Measurements from ENCODE around the gene HSD3B7.

DNA sequence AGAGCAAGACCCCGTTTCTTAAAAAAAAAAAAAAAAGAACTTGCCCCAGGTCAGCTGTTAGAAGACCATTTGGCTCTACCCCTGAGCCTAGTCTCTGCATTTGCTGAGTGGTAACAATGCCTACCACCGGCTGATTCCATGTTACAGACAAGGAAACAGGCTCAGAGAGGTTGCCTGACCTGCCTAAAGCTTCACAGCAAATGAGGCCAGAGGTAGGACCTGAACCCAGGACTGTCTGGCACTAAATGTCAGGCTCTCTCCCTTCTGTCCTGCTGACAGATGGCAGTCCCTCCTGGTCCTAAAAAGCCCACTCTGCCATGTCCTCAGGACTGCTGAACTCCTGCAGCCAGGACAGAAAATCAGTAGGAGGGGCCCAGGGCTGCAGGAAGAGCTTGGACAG is 19.7 kb downstream of the HSD3B7 start:
- TF ChIP-seq EZH2phosphoT487 (IDR thresholded peaks at IDR 0.05; ENCODE audit: borderline replicate concordance, low read depth, low read length): no peak
- TF ChIP-seq, protein P1, sequence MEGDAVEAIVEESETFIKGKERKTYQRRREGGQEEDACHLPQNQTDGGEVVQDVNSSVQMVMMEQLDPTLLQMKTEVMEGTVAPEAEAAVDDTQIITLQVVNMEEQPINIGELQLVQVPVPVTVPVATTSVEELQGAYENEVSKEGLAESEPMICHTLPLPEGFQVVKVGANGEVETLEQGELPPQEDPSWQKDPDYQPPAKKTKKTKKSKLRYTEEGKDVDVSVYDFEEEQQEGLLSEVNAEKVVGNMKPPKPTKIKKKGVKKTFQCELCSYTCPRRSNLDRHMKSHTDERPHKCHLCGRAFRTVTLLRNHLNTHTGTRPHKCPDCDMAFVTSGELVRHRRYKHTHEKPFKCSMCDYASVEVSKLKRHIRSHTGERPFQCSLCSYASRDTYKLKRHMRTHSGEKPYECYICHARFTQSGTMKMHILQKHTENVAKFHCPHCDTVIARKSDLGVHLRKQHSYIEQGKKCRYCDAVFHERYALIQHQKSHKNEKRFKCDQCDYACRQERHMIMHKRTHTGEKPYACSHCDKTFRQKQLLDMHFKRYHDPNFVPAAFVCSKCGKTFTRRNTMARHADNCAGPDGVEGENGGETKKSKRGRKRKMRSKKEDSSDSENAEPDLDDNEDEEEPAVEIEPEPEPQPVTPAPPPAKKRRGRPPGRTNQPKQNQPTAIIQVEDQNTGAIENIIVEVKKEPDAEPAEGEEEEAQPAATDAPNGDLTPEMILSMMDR (conservative IDR thresholded peaks at IDR 0.05; ENCODE audit: low read length): no peak

Data from OCI-LY7 (cell line).